Neural progenitor cell (in vitro differentiated cells): ENCODE results near the gene TRIM46. TPM values are rescaled to one million over a fixed set of nuclear protein-coding genes. Genes with fewer than 3 reads are reported as not detected.
"Not testable (repeated sequence)": the region's sequence is repeated elsewhere in the genome, so short reads cannot be mapped to it uniquely, and the experiment has no call there.

Experiments
- DNase-seq: peaks from one replicate; pipeline ENCODE4 v3.0.0-alpha.2; 2016; ENCODE audit warnings: low spot score
- H2AFZ ChIP-seq: fragments of 200-600 bp; sonication (generic); replicated peaks from 2 replicates; pipeline ENCODE4 v1.6.1; 2016; ENCODE audit warnings: antibody characterized with exemption
- H3F3A ChIP-seq: fragments of 200-600 bp; sonication (generic); 2 replicates; pipeline ENCODE4 v1.6.1; 2016; ENCODE audit warnings: antibody characterized with exemption, low read depth
- H3K27ac ChIP-seq: fragments of 200-600 bp; sonication (generic); 2 replicates; pipeline ENCODE4 v1.5.1; 2016; ENCODE audit warnings: mild to moderate bottlenecking
- H3K27me3 ChIP-seq: fragments of 200-600 bp; sonication (generic); 2 replicates; pipeline ENCODE4 v1.6.1; 2016; ENCODE audit warnings: mild to moderate bottlenecking, moderate library complexity
- H3K36me3 ChIP-seq: fragments of 200-600 bp; sonication (generic); 2 replicates; pipeline ENCODE4 v1.5.1; 2016
- H3K4me1 ChIP-seq: fragments of 200-600 bp; sonication (generic); 2 replicates; pipeline ENCODE4 v1.6.1; 2016; ENCODE audit warnings: mixed run types
- H3K4me2 ChIP-seq: fragments of 200-600 bp; sonication (generic); 2 replicates; pipeline ENCODE4 v1.6.1; 2016
- H3K4me3 ChIP-seq: fragments of 200-600 bp; sonication (generic); 2 replicates; pipeline ENCODE4 v1.5.1; 2016
- H3K79me2 ChIP-seq: fragments of 200-600 bp; sonication (generic); 2 replicates; pipeline ENCODE4 v1.6.1; 2016; ENCODE audit warnings: low read depth
- H3K9ac ChIP-seq: fragments of 200-600 bp; sonication (generic); 2 replicates; pipeline ENCODE4 v1.6.1; 2016
- H3K9me3 ChIP-seq: fragments of 200-600 bp; sonication (generic); 2 replicates; pipeline ENCODE4 v1.5.1; 2016; ENCODE audit warnings: low read depth
- H4K20me1 ChIP-seq: fragments of 200-600 bp; sonication (generic); 2 replicates; pipeline ENCODE4 v1.6.1; 2016; ENCODE audit warnings: low read depth
- H3K27ac Mint-ChIP-seq: 3 replicates; pipeline ENCODE4 v1.8.0; 2021; ENCODE audit warnings: mixed read lengths
- H3K27me3 Mint-ChIP-seq: 2 replicates; pipeline ENCODE4 v1.8.0; 2022; ENCODE audit warnings: low read depth, mild to moderate bottlenecking, inconsistent platforms, moderate library complexity, mixed read lengths; ENCODE audit not compliant: insufficient read depth
- H3K36me3 Mint-ChIP-seq: 3 replicates; pipeline ENCODE4 v1.8.0; 2021; ENCODE audit warnings: mixed read lengths
- H3K4me1 Mint-ChIP-seq: 3 replicates; pipeline ENCODE4 v1.8.0; 2021; ENCODE audit warnings: mixed read lengths
- H3K4me3 Mint-ChIP-seq: 3 replicates; pipeline ENCODE4 v1.8.0; 2021; ENCODE audit warnings: mild to moderate bottlenecking, moderate library complexity, mixed read lengths
- H3K9me3 Mint-ChIP-seq: 3 replicates; pipeline ENCODE4 v1.8.0; 2020; ENCODE audit warnings: mixed read lengths
- CTCF ChIP-seq: fragments of 200-600 bp; sonication (generic); IDR thresholded peaks from 2 replicates; pipeline ENCODE4 v1.5.1; 2017; ENCODE audit warnings: antibody characterized with exemption, mild to moderate bottlenecking
- EZH2phosphoT487 ChIP-seq: fragments of 200-600 bp; sonication (generic); IDR thresholded peaks from 2 replicates; pipeline ENCODE4 v1.6.1; 2017; ENCODE audit warnings: antibody characterized with exemption
- microRNA counts: library from miRNA; unstranded; fragments of <30 nt; microRNA quantifications from one replicate; lab custom pipeline; 2016
- small RNA-seq: library from RNA; depleted of rRNA; stranded (forward); fragments of <200 nt; gene quantifications from one replicate; pipeline ENCODE3, GENCODE V24; 2015
- total RNA-seq: library from RNA; depleted of rRNA; stranded (reverse); fragments of >200 nt; gene quantifications from 2 replicates; pipeline ENCODE4 v1.2.3, GENCODE V29; 2015; ENCODE audit warnings: low replicate concordance

The TRIM46 gene
- total RNA-seq, 1 donor from 2014 or later: 3.9 TPM

DNA sequence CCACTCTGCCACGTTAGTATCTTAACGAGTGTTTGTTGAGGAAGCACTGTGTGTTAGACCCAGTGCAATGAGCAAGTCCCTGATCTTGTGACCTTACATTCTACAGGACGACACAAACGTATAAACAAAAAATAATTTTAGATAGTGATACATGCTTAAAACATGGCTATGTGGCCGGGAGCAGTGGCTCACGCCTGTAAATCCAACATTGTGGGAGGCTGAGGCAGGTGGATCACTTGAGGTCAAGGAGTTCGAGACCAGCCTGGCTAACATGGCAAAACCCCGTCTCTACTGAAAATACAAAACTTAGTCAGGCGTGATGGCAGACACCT, 54.4 kb downstream of the TRIM46 start:
- peaks cover 27% of the 10 kb centered on the region for H3K79me2 ChIP-seq
- H3K9me3 Mint-ChIP-seq: no peaks in the 10 kb centered on the region
- H3K4me3 Mint-ChIP-seq: peak overlapping the region; percentile 89
- peaks cover 41% of the 10 kb centered on the region for H3K4me1 Mint-ChIP-seq
- H4K20me1 ChIP-seq: peaks cover 12% of the 10 kb centered on the region
- H3K27ac ChIP-seq: peak overlapping the region; percentile 83
- H3K4me3 ChIP-seq: peak overlapping the region; percentile 57
- H3K4me1 ChIP-seq: peaks cover 20% of the 10 kb centered on the region
- H3K36me3 ChIP-seq: no peaks in the 10 kb centered on the region
- peak overlapping the region; percentile 53 for H2AFZ ChIP-seq
- H3F3A ChIP-seq: peaks cover 41% of the 10 kb centered on the region
- TF ChIP-seq CTCF (peak; percentile 0), EZH2phosphoT487 (no peak)
- peak overlapping the region; percentile 99 for H3K27ac Mint-ChIP-seq
- peak overlapping the region; percentile 40 for H3K9ac ChIP-seq
- no peak for DNase-seq
- peak overlapping the region; percentile 76 for H3K4me2 ChIP-seq
- H3K27me3 Mint-ChIP-seq: peaks cover 8% of the 10 kb centered on the region
- H3K36me3 Mint-ChIP-seq: peaks cover 8% of the 10 kb centered on the region
- H3K27me3 ChIP-seq: peaks cover 7% of the 10 kb centered on the region
- no peaks in the 10 kb centered on the region for H3K9me3 ChIP-seq

- H3K9me3 Mint-ChIP-seq, H3K79me2 ChIP-seq, H3K4me3 Mint-ChIP-seq, H3K27ac Mint-ChIP-seq, H2AFZ ChIP-seq, H3K4me2 ChIP-seq, H3K4me3 ChIP-seq, H3K9ac ChIP-seq, H3K9me3 ChIP-seq, H3K27me3 Mint-ChIP-seq, DNase-seq, H3K36me3 Mint-ChIP-seq, H3K27me3 ChIP-seq, H3K36me3 ChIP-seq, H4K20me1 ChIP-seq, H3K27ac ChIP-seq: not testable (repeated sequence)
- H3F3A ChIP-seq: peaks cover 20% of the 10 kb centered on the region
- peaks cover 19% of the 10 kb centered on the region for H3K4me1 Mint-ChIP-seq
- H3K4me1 ChIP-seq: peaks cover 11% of the 10 kb centered on the region
These were observed 57.7 kb downstream of the TRIM46 start for GRCh38 chr1:155231302-155231701.

- H3K27me3 ChIP-seq, H3K9ac ChIP-seq, H3K4me3 ChIP-seq, H3K79me2 ChIP-seq, H3K36me3 ChIP-seq, H2AFZ ChIP-seq, H3F3A ChIP-seq, H3K36me3 Mint-ChIP-seq, H3K9me3 ChIP-seq, H4K20me1 ChIP-seq, H3K4me1 ChIP-seq, H3K27me3 Mint-ChIP-seq, H3K27ac Mint-ChIP-seq, DNase-seq, H3K27ac ChIP-seq, H3K4me3 Mint-ChIP-seq, H3K4me2 ChIP-seq, H3K9me3 Mint-ChIP-seq: not testable (repeated sequence)
- H3K4me1 Mint-ChIP-seq: peaks cover 12% of the 10 kb centered on the region
These were observed 58.6 kb downstream of the TRIM46 start for GRCh38 chr1:155232001-155232978.

GRCh38 chr1:155233502-155233901, 59.9 kb downstream of the TRIM46 start:
- not testable (repeated sequence) for H3K4me3 Mint-ChIP-seq, H3F3A ChIP-seq, H2AFZ ChIP-seq, DNase-seq, H3K4me1 Mint-ChIP-seq, H3K27me3 ChIP-seq, H4K20me1 ChIP-seq, H3K27me3 Mint-ChIP-seq, H3K9ac ChIP-seq, H3K36me3 Mint-ChIP-seq, H3K36me3 ChIP-seq, H3K27ac ChIP-seq, H3K27ac Mint-ChIP-seq, H3K4me2 ChIP-seq, H3K79me2 ChIP-seq, H3K4me1 ChIP-seq, H3K9me3 ChIP-seq, H3K9me3 Mint-ChIP-seq, H3K4me3 ChIP-seq

MicroRNAs within 50 kb of the gene (microRNA counts, 767-probe panel; counts per million panel counts)
- 9,727 counts per million, percentile 97 among the panel's probes with 10 or more counts for microRNA hsa-miR-92b-3p (lab: Ali Mortazavi, UCI)

Small RNAs within 50 kb of the gene (small RNA-seq; reads per million reads assigned to genes)
- gene HMGN2P18: not detected

Other genes starting within 250 kb of the TRIM46 start
- gene PMVK, start 237.1 kb upstream of the TRIM46 start, total RNA-seq: 4.3 and 12.7 TPM in 2 replicates
- gene PBXIP1, start 217.8 kb upstream of the TRIM46 start, total RNA-seq: 21.4 and 64.0 TPM in 2 replicates
- 32.1 and 48.1 TPM in 2 replicates for gene PYGO2, start 212.1 kb upstream of the TRIM46 start, total RNA-seq
- 69.0 and 86.5 TPM in 2 replicates for gene SHC1, start 203.1 kb upstream of the TRIM46 start, total RNA-seq
- 210 and 297 TPM in 2 replicates for gene CKS1B, start 199.2 kb upstream of the TRIM46 start, total RNA-seq
- gene FLAD1, start 190.5 kb upstream of the TRIM46 start, total RNA-seq: 19.3 and 47.4 TPM in 2 replicates
- not detected in 2 replicates for gene LENEP, start 180.3 kb upstream of the TRIM46 start, total RNA-seq
- 4.7 and 15.7 TPM in 2 replicates for gene ZBTB7B, start 171.0 kb upstream of the TRIM46 start, total RNA-seq
- 1.8 and 2.0 TPM in 2 replicates for gene DCST2, start 140.1 kb upstream of the TRIM46 start, total RNA-seq
- not detected in 2 replicates for gene DCST1, start 140.0 kb upstream of the TRIM46 start, total RNA-seq
- 15.7 and 44.9 TPM in 2 replicates for gene ADAM15, start 122.5 kb upstream of the TRIM46 start, total RNA-seq
- gene EFNA4, start 110.1 kb upstream of the TRIM46 start, total RNA-seq: 10.7 and 18.4 TPM in 2 replicates
- 4.0 and 9.6 TPM in 2 replicates for gene EFNA3, start 95.0 kb upstream of the TRIM46 start, total RNA-seq
- 0.34 and 0.65 TPM in 2 replicates for gene EFNA1, start 46.0 kb upstream of the TRIM46 start, total RNA-seq
- 14.4 and 29.0 TPM in 2 replicates for gene SLC50A1, start 38.0 kb upstream of the TRIM46 start, total RNA-seq
- 16.8 and 133 TPM in 2 replicates for gene DPM3, start 33.3 kb upstream of the TRIM46 start, total RNA-seq
- 37.8 and 100 TPM in 2 replicates for gene KRTCAP2, start 545 bp upstream of the TRIM46 start, total RNA-seq
- gene THBS3, start 34.0 kb downstream of the TRIM46 start, total RNA-seq: 19.3 and 30.4 TPM in 2 replicates
- gene MTX1, start 34.8 kb downstream of the TRIM46 start, total RNA-seq: 25.6 and 46.5 TPM in 2 replicates
- gene ENTREP3, start 81.6 kb downstream of the TRIM46 start, total RNA-seq: 4.8 and 14.9 TPM in 2 replicates
- 21.8 and 44.8 TPM in 2 replicates for gene SCAMP3, start 88.5 kb downstream of the TRIM46 start, total RNA-seq
- gene CLK2, start 99.7 kb downstream of the TRIM46 start, total RNA-seq: 41.7 and 62.2 TPM in 2 replicates
- 1.9 and 5.9 TPM in 2 replicates for gene HCN3, start 103.6 kb downstream of the TRIM46 start, total RNA-seq
- 0.53 and 0.54 TPM in 2 replicates for gene PKLR, start 127.6 kb downstream of the TRIM46 start, total RNA-seq
- gene FDPS, start 135.0 kb downstream of the TRIM46 start, total RNA-seq: 215 and 266 TPM in 2 replicates
- 17.0 and 43.4 TPM in 2 replicates for gene RUSC1, start 147.0 kb downstream of the TRIM46 start, total RNA-seq